SHP77 treated with DMSO at 0.1 percent for 48 hours (cell line): ENCODE results near the gene AGTR1.
"Not testable (repeated sequence)": the region's sequence is repeated elsewhere in the genome, so short reads cannot be mapped to it uniquely, and the experiment has no call there.

ENCODE experiments used
- DNase-seq: peaks from one replicate; lab custom pipeline; 2025; lab: John Stamatoyannopoulos, UW

Gene AGTR1

DNA sequence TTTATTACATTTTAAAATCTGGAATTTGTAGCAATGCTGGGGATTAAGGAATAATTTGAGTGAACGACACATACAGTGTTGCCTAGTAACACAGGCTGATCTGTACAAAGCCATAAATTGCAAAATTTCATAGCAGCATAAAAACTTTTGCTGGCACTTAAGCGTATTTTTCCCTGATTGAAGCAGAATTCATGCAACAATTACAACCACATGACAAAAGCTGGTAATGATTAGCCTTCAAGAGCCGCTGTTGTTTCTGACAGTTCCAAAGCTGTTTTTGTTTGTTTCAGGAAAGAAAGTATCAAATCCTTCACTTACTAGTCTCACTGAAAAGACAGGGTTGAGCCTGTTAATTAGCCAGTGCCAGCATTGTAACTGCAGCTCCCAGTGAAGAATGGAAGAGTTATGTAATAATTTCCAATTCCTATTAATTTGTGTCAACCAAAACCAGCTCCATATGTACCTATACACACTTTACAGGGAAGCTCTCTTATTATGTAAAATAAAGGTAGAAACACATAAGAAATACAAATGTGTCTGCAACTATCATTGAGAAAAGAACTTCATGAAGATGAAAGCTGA, 60.7 kb downstream of the AGTR1 start:
- DNase-seq, result no peak

DNA sequence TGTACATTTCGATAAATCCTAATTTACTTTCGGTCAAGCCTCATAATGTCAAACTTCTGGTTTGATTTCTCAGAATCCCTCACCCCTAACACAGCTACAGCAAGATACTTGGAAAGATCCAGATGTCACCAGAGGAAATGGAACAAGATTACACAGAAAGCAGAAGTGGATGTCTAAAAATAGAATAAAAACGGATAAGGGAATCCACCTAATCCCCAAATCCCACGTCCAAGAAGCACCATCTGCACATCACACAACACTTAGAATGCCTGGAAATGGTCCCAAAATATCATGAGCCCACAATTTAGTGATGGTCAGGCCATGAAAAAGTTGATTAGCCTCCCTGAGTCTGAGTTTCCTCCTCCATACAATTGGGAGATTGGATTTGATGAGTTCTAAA, 61.7 kb downstream of the AGTR1 start:
- no peak for DNase-seq

DNA sequence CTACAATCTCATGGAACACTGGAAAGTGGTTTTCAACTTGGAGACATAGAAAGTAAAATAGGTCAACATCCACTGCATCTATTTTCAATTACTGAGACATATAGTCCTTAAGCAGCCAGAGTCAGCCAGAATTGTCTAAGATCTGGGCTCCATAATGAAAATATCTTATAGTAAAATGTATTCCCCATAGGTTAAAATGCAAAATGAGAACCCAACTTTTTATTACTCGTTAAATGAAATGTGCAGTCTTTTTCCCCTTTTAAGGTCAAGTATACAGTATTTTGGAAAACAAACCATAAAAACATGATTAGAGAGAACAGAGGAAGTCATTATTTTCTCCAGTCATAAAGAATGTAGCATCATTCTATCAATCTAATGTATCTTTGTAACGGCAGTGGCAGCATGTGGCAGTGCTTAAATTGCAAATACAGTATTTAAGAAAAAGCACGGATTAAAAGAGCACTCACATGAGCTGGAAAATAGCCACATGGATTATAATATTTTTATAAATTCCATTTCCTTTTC, 65.5 kb downstream of the AGTR1 start:
- DNase-seq, result no peak

DNA sequence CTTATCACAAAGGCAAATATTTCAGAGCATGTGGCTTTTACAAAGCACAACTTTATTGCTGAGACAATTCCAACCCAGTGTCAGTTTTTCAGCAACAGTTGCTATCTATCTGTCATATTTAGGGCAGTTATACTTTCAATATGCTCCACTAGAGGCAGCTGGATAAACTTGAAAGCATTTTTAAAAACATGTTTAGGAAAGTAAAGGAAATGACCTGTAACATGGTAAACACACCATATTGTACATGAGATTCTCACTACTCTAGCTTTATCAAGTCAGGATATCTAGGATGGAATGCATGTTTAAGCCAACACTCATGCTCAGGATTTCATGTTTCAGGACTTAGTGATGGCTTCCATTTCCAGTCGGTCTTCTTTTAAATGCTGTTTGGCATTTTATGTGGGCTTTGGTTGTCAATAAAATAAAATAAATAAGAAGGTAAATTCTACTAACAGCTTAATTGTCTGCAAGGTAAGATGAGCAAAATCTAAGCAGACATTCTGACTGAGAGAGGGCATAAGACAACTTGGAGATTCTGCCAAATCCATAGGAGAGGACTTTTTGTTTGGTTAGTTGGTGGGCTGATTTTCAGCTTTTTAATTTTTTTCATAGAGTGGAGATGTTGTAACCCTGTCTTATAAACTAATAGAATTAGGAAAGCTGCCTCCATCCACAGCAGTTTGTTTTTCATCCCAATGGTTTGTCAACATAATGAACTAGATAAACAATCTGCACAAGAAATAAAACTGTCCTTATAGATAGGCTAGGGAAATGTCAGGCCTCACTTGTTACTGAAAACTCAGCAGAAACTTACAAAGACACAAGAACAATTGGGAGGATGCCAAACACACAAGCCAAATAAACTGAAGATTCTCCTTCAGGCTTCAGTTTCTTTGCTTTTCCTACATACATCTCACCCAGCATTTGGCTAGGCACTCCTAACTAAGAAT, 66.6 kb downstream of the AGTR1 start:
- DNase-seq, result peak; percentile 30

DNA sequence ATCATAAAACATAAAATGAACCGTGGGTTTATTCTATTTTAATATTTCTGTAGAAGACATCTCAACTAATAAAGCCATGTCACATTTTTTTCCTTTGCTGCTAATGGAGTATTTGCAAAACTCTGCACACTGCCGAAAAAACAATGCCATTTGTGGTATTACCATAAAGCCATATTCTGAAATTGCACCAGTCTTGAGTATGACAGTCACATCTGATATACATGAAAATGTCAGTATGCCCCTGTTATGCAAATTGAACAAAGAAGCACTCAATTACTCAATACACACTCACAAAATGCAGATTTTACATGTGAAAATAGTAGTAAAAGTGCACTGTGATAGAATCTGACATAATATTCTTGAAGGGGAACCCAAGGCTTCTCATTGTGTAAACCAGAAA, 74.7 kb downstream of the AGTR1 start:
- no peak for DNase-seq

DNA sequence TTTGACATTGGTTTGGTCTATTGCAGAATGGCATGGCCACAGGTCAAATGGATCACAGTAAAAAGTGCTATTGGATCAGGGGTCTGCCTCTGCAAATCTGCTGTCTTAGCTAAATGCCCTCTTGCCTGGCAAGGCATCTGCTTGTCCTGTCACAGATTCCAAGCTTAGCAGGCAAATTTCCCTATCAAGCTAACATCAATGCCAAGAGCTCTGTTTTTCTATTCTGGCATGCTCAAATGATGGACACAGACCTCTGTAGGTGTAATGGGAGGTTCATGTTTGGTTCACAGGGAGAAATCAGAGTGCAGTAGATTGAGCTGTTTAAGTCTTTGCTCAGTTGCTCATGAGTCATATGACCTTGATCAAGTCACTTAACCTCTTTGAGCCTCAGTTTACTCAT, 75.1 kb downstream of the AGTR1 start:
- DNase-seq, result no peak

DNA sequence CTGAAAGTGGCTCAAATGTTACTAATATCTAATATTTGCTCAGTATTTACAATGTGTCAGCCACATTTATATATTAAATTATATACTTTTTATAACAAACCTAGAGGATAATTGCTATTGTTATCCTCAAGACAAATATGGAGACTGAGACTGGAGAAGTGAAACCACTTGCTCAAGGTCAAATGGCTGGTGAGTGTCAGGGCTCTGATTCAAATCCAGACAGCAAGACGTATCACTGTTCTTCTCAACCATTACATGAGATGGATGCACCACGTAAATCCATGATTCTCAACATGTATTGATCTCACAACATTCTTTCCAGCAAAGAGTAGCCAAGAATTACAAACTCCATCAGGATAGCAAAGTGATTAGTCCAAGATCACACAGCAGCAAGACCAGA, 76.1 kb downstream of the AGTR1 start:
- DNase-seq, result no peak

DNA sequence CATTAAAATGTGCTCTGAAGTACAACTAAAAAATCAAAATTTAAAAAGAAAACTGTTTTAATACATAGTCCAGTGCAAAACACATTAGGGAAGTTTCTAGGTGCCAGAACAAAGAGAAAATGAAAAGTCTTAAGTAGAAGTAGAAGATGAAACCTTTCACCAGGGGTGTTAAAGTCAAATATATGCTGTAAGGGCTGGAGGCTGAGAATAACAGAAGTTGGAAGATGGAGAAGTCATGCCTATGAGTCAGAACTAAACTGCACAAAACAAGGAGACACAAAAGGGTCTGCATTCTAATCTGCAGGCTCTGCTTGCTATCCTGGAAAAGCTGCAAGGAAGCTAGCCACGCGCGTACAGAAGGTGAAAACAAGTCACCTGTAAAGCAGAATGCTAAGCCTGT, 81.2 kb downstream of the AGTR1 start:
- DNase-seq, result no peak

DNA sequence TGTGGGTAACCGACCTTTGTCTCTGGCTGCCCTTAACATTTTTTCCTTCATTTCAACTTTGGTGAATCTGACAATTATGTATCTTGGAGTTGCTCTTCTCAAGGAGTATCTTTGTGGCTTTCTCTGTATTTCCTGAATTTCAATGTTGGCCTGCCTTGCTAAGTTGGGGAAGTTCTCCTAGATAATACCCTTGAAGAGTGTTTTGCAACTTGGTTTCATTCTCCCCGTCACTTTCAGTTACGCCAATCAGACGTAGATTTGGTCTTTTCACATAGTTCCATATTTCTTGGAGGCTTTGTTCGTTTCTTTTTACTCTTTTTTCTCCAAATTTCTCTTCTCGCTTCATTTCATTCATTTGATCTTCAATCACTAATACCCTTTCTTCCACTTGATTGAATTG, 87.3 kb downstream of the AGTR1 start:
- not testable (repeated sequence) for DNase-seq

DNA sequence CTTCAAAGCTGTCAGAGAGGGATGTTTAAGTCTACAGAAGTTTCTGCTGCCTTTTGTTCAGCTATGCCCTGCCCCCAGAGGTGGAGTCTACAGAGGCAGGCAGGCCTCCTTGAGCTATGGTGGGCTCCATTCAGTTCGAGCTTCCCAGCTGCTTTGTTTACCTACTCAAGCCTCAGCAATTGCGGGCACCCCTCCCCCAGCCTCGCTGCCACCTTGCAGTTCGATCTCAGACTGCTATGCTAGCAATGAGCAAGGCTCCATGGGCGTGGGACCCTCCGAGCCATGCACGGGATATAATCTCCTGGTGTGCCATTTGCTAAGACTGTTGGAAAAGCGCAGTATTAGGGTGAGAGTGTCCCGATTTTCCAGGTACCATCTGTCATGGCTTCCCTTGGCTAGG, 88.5 kb downstream of the AGTR1 start:
- DNase-seq, result not testable (repeated sequence)

DNA sequence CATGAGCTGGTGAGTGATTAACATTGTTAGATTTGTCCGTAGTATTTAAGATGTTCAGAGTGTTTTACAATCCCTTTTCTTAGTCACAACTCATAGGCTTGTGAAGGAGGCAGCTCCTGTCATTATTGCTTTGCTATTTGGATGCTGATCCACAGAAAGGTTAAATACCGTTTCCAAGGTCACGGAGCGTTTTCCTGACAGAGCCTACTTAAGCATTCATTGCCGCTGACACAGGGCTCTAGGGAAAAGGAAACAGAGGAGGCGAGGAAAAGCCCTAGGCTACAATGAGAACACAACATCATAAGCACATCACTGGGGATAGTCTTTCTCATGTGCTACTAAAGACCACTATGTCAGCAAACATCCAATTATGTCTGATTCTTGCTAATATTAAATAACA, 91.4 kb downstream of the AGTR1 start:
- peak; percentile 49 for DNase-seq

DNA sequence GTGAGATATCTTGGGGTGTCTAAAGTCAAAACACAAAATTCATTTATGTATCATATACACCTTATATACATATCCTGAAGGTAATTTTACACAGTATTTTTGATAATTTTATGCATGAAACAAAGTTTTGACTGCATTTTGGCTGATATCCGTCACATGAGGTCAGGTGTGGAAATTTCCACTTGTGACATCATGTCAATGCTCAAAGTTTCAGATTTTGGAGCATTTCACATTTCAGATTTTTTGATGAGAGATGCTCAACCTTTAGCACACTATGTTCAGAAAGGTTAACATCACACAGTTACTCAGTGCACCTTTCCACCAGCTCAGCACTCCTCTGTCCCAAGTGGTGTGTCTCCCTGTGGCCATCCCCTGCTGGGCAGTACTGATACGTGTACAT, 92.2 kb downstream of the AGTR1 start:
- DNase-seq, result no peak

DNA sequence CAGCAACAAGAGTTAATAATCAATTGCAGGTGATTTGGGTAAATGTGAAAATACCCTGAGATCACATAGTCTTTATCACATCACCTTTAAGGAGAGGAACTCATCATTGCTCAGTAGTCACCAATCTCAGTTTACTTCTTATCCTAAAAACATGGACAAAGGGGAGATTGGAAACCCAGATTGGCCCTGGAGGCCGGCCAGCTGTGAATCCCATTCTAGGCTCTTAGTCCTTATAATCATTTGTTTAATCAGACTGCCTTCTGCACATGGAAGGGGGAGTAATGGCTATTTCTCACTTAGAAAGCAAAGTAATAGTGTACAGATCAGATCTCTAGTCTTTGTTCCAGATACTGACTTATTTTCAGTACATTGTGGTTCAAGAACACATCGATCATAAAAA, 92.7 kb downstream of the AGTR1 start:
- DNase-seq, result no peak

DNA sequence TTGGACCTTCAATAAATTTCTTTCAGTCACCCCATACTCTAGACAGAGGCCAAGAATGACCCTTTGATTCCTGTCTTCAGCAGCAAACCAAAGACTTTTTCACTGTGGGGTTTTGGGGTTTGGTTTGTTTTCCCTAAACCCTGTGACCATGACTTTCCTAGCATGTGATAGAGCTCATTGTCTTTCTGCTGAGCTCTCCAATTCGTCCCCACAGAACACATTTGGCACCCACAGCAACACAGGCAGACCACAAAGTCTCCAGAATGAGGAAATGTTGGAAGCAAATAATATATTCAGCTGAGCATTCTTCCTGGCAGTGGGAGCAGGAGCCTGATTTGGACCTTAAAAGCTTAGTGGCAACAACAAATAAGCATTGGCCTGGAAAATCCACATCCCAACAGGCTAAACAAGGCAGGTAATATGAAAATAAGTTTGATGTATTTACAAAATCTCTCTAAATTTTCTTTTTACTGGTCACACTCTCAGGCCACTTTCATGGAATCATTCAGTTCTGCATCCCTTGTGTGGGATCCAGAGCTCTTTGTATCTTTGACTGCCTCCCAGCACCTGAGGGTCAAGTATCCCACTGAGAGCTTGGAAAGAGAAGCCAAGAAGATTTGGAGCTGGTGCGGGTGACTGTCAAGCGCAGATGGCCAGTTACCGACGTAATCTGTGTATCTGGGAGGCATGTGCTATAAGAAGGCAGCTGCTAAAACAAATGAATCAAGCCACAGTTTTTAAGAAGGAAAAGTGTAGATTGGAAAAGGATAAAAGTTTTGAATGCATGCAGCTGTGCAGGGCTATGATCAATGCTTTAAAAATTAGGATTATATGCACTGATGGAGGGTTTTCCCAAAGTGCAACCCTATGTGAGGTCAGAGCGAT, 93.4 kb downstream of the AGTR1 start:
- peak; percentile 84 for DNase-seq

DNA sequence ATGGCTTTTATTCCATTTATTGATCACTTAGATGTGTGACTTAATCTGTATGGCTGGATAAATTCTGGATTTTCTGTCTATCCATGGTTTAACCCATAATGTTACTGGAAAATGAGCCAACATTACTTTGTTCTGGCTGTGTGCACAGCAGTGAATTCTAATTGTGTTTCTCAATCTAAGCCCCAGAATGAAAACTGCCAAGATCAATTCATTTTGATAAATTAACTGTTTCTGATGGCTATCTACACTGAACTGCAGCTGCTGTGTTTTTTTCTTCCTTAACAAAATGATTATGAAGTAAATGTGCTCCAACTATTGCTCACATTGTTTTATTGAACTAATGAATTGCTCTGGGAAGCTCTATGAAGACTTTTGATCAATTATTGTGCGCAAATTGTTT, 94.2 kb downstream of the AGTR1 start:
- DNase-seq, result no peak

DNA sequence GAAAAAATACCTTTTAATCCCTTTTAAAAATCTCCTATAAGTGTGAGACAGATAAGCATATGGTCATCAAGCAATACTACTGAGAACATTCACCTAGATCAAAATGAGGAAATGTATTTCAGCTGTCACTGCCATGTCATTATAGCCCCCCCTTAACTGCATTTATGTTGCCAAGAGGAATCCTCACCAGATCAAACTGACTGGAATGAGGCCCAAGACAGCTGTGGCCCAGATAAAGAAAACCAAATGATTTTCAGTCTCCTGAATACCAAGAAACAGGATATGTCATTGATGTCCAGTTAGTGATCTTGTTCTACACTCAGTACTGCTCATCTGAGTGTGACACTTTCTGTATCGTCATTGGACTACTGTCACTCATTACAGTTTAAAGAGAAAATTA, 94.8 kb downstream of the AGTR1 start:
- no peak for DNase-seq
